ENCODE measurements around the gene EXOC4. TPM values are rescaled to one million over a fixed set of nuclear protein-coding genes. Genes with fewer than 3 reads are reported as not detected.

EXOC4 gene
- total RNA-seq, 4 donors from 2014 or later: 60.0 to 187 (median 80.1) TPM

DNA sequence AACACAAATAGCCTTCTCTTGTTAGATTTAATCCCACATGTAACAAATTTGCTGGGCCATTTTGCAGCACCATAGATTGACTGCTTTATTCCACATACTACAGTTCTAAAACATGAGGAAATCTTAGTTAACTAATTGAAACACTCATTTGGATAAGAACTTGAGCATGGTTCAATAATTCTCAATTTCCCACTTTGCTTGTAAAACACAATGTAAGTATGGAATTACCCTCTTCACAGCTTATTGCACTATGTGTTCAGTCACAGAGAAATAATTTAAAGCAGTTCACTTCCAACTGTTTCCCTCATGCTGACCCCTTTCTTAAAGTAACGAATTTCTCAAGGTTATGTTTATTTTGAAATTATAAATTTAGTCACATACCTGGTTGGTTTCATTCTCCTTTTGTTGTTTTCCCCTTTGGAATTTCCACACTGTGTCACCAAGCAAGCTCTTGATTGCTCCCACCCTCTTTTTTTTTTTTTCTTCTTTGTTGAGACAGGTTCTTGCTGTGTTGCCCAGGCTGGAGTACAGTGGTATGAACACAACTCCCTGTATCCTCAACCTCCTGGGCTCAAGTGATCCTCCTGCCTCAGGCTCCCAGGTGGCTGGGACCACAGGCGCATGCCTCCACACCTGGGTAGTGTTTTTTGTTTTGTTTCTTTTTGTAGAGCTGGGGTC, 425.4 kb downstream of the EXOC4 start:
- H3K27me3 ChIP-seq: no peaks in the 10 kb centered on the region
- no peak overlapping the region for H3K27ac ChIP-seq
- no peak for DNase-seq (ENCODE audit: low spot score in 2 of 2)
- TF ChIP-seq EP300 (IDR thresholded peaks at IDR 0.05) (no peak), POLR2A (IDR thresholded peaks at IDR 0.05) (no peak), POLR2AphosphoS5 (IDR thresholded peaks at IDR 0.05) (no peak)
- TF ChIP-seq, protein P1, sequence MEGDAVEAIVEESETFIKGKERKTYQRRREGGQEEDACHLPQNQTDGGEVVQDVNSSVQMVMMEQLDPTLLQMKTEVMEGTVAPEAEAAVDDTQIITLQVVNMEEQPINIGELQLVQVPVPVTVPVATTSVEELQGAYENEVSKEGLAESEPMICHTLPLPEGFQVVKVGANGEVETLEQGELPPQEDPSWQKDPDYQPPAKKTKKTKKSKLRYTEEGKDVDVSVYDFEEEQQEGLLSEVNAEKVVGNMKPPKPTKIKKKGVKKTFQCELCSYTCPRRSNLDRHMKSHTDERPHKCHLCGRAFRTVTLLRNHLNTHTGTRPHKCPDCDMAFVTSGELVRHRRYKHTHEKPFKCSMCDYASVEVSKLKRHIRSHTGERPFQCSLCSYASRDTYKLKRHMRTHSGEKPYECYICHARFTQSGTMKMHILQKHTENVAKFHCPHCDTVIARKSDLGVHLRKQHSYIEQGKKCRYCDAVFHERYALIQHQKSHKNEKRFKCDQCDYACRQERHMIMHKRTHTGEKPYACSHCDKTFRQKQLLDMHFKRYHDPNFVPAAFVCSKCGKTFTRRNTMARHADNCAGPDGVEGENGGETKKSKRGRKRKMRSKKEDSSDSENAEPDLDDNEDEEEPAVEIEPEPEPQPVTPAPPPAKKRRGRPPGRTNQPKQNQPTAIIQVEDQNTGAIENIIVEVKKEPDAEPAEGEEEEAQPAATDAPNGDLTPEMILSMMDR (IDR thresholded peaks at IDR 0.05): no peak
- 95% methylated on average over 2 of the region's 2 CpGs for WGBS
- H3K36me3 ChIP-seq: no peaks in the 10 kb centered on the region
- H3K4me3 ChIP-seq: no peak overlapping the region
- no peaks in the 10 kb centered on the region for H3K9me3 ChIP-seq
- no peaks in the 10 kb centered on the region for H3K4me1 ChIP-seq

DNA sequence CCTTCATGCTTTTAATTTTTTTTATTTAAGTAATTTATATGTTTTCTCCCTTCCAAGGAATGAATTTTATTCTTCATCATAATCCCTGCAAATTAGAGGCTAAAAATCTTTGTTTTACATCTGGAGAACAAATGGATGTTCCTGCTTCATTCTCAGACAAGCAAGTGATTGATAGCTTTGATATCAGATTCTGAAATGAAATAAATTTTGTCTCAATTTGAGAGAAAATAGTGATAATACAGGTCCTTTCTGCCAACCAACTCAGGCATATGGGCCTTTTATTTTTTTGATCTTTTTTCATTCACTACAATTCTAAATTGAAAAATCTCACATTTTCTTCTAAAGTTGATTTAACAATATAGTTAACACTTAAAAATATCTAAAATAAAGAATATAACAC, 427.1 kb downstream of the EXOC4 start:
- Histone ChIP-seq H3K27me3 (no peaks in the 10 kb centered on the region), H3K9me3 (no peaks in the 10 kb centered on the region), H3K36me3 (no peaks in the 10 kb centered on the region), H3K4me1 (no peaks in the 10 kb centered on the region), H3K4me3 (no peak overlapping the region), H3K27ac (no peak overlapping the region)
- DNase-seq (ENCODE audit: low spot score in 2 of 2): no peak
- no peak for TF ChIP-seq EP300 (IDR thresholded peaks at IDR 0.05)
- no peak for TF ChIP-seq POLR2A (IDR thresholded peaks at IDR 0.05)
- TF ChIP-seq, protein P1 (IDR thresholded peaks at IDR 0.05): no peak
- TF ChIP-seq POLR2AphosphoS5 (IDR thresholded peaks at IDR 0.05): no peak

DNA sequence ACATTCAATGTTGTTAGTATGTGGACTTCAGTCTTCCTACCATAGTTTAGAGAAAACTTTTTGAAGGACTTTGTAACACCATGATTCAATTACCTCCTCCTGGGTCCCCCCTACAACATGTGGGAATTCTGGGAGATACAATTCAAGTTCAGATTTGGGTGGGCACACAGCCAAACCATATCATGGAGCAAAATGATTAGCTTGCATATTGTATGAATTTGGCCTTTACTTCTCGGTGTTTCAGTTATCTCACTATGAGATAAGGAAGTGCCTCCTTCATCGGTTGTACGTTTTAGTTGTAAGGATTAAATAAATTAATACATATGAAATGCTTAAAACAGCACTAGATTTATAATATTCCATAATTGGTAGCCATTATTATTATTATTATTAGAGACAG, 428.7 kb downstream of the EXOC4 start:
- Histone ChIP-seq H3K9me3 (no peaks in the 10 kb centered on the region), H3K4me1 (no peaks in the 10 kb centered on the region), H3K27ac (no peak overlapping the region), H3K4me3 (no peak overlapping the region), H3K27me3 (no peaks in the 10 kb centered on the region), H3K36me3 (no peaks in the 10 kb centered on the region)
- 97% methylated on average over 3 of the region's 3 CpGs for WGBS
- no peak for DNase-seq (ENCODE audit: low spot score in 2 of 2)
- TF ChIP-seq POLR2AphosphoS5 (IDR thresholded peaks at IDR 0.05) (no peak), EP300 (IDR thresholded peaks at IDR 0.05) (no peak), POLR2A (IDR thresholded peaks at IDR 0.05) (no peak)
- TF ChIP-seq, protein P1 (IDR thresholded peaks at IDR 0.05): no peak

DNA sequence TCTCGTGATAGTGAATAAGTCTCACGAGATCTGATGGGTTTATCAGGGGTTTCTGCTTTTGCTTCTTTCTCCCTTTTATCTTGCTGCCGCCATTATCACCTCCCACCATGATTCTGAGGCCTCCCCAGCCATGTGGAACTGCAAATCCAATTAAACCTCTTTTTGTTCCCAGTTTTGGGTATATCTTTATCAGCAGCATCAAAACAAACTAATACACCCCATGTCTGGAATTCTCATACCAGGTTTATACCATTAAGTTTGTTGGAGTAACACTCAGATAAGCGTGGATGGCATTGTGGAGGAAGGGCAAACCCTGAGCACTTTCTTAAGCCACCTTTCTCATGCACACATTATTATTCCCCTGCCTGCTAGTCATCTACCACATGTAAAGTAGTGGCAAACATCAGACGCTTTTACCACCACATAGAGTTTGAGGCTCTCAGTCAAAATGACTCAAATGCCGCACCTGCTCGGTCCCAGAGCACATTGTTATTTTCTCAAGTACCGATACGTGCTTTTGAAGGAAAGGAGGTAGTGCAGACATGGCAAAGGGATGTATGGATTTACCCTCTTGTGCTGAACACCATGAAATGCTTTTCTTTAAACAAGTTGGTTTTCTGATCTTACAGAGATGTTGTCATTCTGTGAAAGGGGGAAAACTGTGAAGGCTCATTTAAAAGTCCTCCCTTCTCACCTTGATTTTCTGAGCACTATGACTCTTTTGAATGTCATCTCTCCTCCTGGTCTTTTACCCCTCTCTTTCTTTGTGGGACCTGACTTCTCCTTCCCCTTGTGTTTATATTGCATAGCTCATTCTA, 429.7 kb downstream of the EXOC4 start:
- no peaks in the 10 kb centered on the region for H3K4me1 ChIP-seq
- no peaks in the 10 kb centered on the region for H3K36me3 ChIP-seq
- H3K27ac ChIP-seq: no peak overlapping the region
- TF ChIP-seq POLR2A (IDR thresholded peaks at IDR 0.05): no peak
- no peaks in the 10 kb centered on the region for H3K9me3 ChIP-seq
- no peak overlapping the region for H3K4me3 ChIP-seq
- H3K27me3 ChIP-seq: no peaks in the 10 kb centered on the region
- 76% methylated on average over 9 of the region's 9 CpGs for WGBS
- no peak for DNase-seq (ENCODE audit: low spot score in 2 of 2)

DNA sequence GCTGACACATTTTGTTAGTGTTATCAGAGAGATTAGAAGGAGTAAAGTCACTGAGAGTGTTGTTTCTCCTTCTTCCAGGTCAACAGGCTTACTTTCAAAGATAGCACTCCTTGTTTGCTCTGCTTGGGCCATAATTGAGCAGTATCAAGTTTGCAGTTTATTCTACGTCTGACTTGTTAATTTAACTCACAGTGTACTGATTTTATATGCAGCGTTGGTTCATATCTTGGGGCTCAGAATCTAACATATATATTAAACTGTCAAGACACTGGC, 430.2 kb downstream of the EXOC4 start:
- no peaks in the 10 kb centered on the region for H3K27me3 ChIP-seq
- H3K4me1 ChIP-seq: no peaks in the 10 kb centered on the region
- DNase-seq (ENCODE audit: low spot score in 2 of 2): no peak
- no peak overlapping the region for H3K27ac ChIP-seq
- H3K9me3 ChIP-seq: no peaks in the 10 kb centered on the region
- no peak for TF ChIP-seq EP300 (IDR thresholded peaks at IDR 0.05)
- TF ChIP-seq, protein P1 (IDR thresholded peaks at IDR 0.05): no peak
- no peak for TF ChIP-seq POLR2AphosphoS5 (IDR thresholded peaks at IDR 0.05)
- no peak for TF ChIP-seq POLR2A (IDR thresholded peaks at IDR 0.05)
- whole genome bisulfite sequencing: 89% methylated on average over 2 of the region's 2 CpGs
- no peak overlapping the region for H3K4me3 ChIP-seq
- H3K36me3 ChIP-seq: no peaks in the 10 kb centered on the region
